ENCODE results near the gene AARSD1.

AARSD1 gene

DNA sequence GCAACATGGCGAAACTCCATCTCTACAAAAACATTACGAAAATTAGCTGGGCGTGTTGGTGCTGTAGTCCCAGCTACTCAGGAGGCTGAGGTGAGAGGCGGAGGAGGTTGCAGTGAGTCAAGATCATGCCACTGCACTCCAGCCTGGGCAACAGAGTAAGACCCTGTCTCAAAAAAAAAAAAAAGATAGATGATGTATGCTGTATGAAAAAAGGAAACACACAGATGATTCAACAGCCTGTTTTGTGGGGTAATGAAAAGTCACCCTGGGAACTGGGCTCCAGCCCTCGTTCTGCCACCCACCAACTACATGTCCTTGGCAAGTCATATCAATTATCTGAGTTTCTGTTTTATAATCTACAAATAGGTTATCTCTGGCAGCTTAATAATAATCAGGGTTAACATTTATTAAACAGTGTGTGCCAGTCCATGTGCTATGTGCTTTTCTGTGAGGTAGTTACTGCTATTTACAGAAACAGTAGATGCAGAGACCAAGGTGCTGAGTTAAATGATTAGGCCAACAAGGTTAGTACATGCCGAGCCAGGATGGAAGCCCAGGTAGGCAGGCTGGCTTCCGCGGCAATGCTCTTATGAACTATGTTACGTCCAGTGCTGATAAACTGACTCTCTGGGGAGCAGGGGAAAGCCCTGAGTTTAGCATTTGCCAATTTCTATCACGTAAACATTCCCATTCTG, 62.6 kb downstream of the AARSD1 start:
- TF ChIP-seq, protein P1, sequence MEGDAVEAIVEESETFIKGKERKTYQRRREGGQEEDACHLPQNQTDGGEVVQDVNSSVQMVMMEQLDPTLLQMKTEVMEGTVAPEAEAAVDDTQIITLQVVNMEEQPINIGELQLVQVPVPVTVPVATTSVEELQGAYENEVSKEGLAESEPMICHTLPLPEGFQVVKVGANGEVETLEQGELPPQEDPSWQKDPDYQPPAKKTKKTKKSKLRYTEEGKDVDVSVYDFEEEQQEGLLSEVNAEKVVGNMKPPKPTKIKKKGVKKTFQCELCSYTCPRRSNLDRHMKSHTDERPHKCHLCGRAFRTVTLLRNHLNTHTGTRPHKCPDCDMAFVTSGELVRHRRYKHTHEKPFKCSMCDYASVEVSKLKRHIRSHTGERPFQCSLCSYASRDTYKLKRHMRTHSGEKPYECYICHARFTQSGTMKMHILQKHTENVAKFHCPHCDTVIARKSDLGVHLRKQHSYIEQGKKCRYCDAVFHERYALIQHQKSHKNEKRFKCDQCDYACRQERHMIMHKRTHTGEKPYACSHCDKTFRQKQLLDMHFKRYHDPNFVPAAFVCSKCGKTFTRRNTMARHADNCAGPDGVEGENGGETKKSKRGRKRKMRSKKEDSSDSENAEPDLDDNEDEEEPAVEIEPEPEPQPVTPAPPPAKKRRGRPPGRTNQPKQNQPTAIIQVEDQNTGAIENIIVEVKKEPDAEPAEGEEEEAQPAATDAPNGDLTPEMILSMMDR (IDR thresholded peaks at IDR 0.05; ENCODE audit: insufficient read depth, low read length, missing control alignments), result no peak
- ChIA-PET POLR2A (no interaction called here), CTCF (no interaction called here)
- no peak overlapping the region for H3K4me3 ChIP-seq (ENCODE audit: low read depth, low read length)
- DNase-seq (ENCODE audit: low read depth, low spot score), result no peak
